ENCODE data around the gene FXYD1. TPM values are rescaled to one million over a fixed set of nuclear protein-coding genes. Genes with fewer than 3 reads are reported as not detected.
A peak's percentile ranks its signal among the peaks of the same experiment; 100 is the strongest.
"Not testable (repeated sequence)": the region's sequence is repeated elsewhere in the genome, so short reads cannot be mapped to it uniquely, and the experiment has no call there.

Gene FXYD1
- polyA plus RNA-seq (ENCODE audit: insufficient read length in 10 of 10): 100 to 1,000 TPM; 138 to 257 (median 215) TPM
- long read RNA-seq, donor 1, transcript FXYD1-206 (8 exons, 486 nt): minor isoform, 12 of 117 reads
- long read RNA-seq, donor 1, transcript FXYD1-201 (8 exons, 592 nt): major isoform, 62 of 117 reads
- long read RNA-seq, donor 1, partial matches to known transcripts: 32 of 117 reads
- long read RNA-seq, donor 1, other reads (novel, unspliced or antisense): 0 of 117 reads
- long read RNA-seq, donor 2, transcript FXYD1-201 (8 exons, 592 nt): major isoform, 62 of 119 reads
- long read RNA-seq, donor 2, transcript FXYD1-206 (8 exons, 486 nt): minor isoform, 29 of 119 reads
- long read RNA-seq, donor 2, partial matches to known transcripts: 16 of 119 reads
- long read RNA-seq, donor 2, other reads (novel, unspliced or antisense): 0 of 119 reads
- long read RNA-seq, donor 3: 0 reads
- long read RNA-seq, donor 4, transcript FXYD1-201 (8 exons, 592 nt): major isoform, 45 of 85 reads
- long read RNA-seq, donor 4, transcript FXYD1-206 (8 exons, 486 nt): minor isoform, 12 of 85 reads
- long read RNA-seq, donor 4, transcript FXYD1-211 (8 exons, 690 nt): minor isoform, 5 of 85 reads
- long read RNA-seq, donor 4, partial matches to known transcripts: 18 of 85 reads
- long read RNA-seq, donor 4, other reads (novel, unspliced or antisense): 0 of 85 reads
- long read RNA-seq, donor 5, transcript FXYD1-206 (8 exons, 486 nt): minor isoform, 12 of 126 reads
- long read RNA-seq, donor 5, transcript FXYD1-209 (5 exons, 620 nt): minor isoform, 5 of 126 reads
- long read RNA-seq, donor 5, transcript FXYD1-201 (8 exons, 592 nt): major isoform, 70 of 126 reads
- long read RNA-seq, donor 5, partial matches to known transcripts: 31 of 126 reads
- long read RNA-seq, donor 5, other reads (novel, unspliced or antisense): 0 of 126 reads
- long read RNA-seq, donor 6, transcript FXYD1-201 (8 exons, 592 nt): major isoform, 39 of 85 reads
- long read RNA-seq, donor 6, transcript FXYD1-209 (5 exons, 620 nt): minor isoform, 6 of 85 reads
- long read RNA-seq, donor 6, transcript FXYD1-206 (8 exons, 486 nt): minor isoform, 23 of 85 reads
- long read RNA-seq, donor 6, partial matches to known transcripts: 14 of 85 reads
- long read RNA-seq, donor 6, other reads (novel, unspliced or antisense): 0 of 85 reads
- long read RNA-seq, donor 7, transcript FXYD1-206 (8 exons, 486 nt): minor isoform, 12 of 66 reads
- long read RNA-seq, donor 7, transcript FXYD1-201 (8 exons, 592 nt): major isoform, 38 of 66 reads
- long read RNA-seq, donor 7, partial matches to known transcripts: 9 of 66 reads
- long read RNA-seq, donor 7, other reads (novel, unspliced or antisense): 0 of 66 reads
- long read RNA-seq, donor 8, transcript FXYD1-201 (8 exons, 592 nt): major isoform, 17 of 34 reads
- long read RNA-seq, donor 8, partial matches to known transcripts: 11 of 34 reads
- long read RNA-seq, donor 8, other reads (novel, unspliced or antisense): 0 of 34 reads
- long read RNA-seq, donor 9, transcript FXYD1-201 (8 exons, 592 nt): major isoform, 11 of 14 reads
- long read RNA-seq, donor 9, partial matches to known transcripts: 0 of 14 reads
- long read RNA-seq, donor 9, other reads (novel, unspliced or antisense): 0 of 14 reads

GRCh38 chr19:35138305-35138892, at the start of gene FXYD1:
Gene FXYD1, plus strand, starts transcription at chr19:35138824. Its CDS starts 1,256 bp downstream, at chr19:35140080.
- DNase-seq: peak in 2 of 3 donors; percentile 73 to 91

DNA sequence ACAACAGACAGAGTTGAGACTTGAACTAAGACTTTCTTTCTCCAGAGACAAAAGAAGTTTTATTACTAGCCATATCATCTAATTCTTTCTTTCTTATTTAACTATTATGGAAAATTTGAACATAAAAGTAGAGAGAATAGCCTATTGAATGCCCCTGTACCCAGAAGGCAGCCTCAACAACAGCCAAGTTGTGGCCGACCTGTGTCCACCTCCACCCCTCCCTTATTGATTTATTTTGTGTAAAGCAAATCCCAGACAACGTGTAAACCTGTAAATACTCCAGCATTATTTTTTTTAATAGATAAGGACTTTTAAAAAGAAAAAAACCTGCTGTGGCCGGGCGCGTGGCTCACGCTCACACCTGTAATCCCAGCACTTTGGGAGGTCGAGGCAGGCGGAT, 49.1 kb upstream of the FXYD1 start:
- no peak for DNase-seq

DNA sequence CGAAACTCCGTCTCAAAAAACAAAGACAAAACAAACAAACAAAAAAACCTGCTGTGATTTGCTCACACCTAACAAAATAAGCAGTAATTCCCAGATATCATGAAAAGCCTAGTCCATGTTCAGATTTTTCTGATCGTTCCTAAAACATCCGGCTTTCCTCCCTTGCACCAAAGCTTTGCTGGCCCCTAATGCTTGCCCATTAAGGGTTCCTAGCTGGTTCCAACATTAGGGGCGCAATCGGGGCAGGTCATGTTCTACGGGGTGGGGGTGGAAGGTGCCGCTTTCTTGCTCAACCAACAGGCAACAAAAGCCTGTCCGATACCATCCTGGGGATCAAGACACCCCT, 48.5 kb upstream of the FXYD1 start:
- DNase-seq: no peak

DNA sequence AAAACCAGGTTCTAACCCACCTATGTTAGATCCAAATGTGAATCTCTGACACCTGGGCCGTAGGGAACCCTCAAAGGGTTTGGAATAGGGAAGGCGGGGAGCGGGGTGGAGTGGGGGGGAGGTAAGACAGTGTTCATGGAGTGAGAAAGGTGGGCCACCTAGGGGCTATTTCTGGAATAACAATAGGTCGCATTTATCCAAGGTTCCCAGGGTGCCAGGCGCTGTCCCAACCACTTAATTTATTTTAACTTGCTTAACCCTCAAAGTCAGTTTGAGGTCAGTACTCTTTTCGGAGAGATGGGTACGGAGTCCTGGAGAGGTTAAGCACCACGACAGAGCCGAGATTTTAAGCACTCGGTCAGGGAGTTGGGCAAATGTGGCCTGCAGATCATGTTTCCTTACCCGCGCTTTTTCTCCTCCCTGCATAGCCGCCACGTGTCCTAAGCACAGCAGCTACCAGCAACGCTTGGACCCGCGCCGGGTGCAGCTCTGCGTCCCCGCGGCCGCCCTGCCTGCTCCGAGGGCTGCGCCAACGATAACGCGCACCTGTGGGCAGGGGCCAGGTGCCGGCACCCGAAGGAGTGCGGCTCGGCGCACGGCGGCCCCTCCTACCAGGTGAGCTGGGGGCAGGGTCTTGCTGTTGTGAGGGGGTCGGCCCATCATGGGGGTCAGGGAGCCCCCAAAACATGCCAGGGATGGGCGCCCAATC, 48.0 kb upstream of the FXYD1 start:
- DNase-seq: peak; percentile 53 to 75 (median 58)

GRCh38 chr19:35093430-35093829, 45.2 kb upstream of the FXYD1 start:
- DNase-seq: no peak

- no peak for DNase-seq
Observed at GRCh38 chr19:35093941-35094647, 44.5 kb upstream of the FXYD1 start.

DNA sequence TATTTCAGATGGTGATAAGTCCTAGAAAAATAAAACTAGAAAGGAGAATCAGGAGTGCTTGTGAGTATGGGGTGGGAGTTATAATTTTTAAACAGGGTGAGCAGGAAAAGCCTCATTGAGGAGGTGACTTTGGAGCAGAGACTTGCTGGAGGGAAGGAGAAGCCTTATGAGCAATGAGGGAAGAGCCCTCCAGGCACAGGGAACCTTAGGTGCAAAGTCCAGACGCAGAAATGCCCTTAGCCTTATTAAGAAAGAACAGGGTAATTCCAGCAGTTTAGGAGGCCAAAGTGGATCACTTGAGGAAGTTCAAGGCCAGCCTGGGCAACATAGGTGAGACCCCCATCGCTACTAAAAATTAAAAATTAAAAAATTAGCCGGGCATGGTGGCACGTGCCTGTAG, 44.0 kb upstream of the FXYD1 start:
- no peak for DNase-seq

DNA sequence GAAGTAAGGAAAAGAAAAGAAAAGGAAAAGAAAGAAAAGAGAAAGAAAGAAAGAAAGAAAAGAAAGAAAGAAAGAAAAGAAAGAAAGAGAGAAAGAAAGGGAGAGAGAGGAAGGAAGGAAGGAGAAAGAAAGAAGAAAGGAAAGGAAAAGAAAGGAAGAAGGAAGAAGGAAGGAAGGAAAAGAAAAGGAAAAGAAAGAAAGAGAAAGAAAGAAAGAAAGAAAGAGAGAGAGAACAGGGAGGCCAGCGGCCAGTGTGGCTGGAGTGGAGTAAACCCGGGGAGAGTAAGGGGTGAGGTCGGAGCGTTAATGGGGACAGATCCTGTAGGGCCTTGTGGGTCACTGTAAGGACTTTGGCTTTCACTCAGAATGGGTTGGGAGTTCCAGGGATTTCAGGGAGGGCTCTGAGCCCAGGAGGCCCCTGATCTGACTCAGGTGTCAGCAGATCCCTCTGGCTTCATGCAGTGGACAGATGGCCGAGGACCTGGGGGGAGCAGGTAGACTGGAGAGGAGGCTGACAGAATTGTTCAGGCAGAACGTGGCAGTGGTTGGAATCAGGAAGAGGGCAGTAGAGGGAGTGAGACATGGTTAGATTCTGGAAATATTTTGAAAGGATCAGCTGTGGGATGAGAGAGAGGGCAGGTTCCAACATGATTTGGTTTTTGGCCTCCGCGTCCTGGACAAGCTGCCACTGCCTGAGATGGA, 42.8 kb upstream of the FXYD1 start:
- no peak for DNase-seq

- DNase-seq: no peak
Observed at GRCh38 chr19:35098413-35099049, 40.1 kb upstream of the FXYD1 start.

DNA sequence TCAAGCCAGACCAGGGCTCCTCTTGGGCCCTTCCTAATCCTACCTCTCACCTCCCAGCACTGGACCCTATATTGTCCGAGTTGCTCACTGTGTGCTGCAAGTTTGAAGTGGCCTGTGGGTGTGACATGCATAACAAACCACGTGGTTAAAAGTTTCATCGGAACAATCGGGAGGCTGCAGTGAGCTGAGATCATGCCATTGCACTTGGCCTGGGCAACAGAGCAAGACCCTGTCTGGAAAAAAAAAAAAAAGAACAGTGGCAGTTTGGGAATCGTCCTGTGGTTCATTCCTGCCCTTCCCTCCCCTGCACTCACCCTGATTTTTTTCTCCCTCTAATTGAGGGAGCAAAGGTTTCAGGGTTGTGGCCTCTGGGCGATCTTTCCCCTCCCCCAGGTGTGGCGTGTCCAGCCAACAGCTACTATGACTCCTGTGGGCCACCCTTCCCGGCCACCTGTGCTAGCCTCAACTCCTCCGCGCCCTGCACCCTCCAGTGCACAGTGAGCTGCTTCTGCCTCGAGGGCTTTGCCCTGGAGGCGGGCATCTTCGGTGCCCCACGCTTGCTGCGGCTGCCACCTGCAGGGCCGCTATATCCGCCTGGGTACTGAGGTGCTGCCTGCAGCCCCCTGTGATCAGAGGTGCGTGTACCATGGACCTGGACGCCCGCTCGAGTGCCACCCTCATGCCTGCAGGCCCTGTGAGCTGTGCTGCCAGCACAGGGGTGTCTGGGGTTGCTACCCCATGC, 39.3 kb upstream of the FXYD1 start:
- no peak for DNase-seq

DNA sequence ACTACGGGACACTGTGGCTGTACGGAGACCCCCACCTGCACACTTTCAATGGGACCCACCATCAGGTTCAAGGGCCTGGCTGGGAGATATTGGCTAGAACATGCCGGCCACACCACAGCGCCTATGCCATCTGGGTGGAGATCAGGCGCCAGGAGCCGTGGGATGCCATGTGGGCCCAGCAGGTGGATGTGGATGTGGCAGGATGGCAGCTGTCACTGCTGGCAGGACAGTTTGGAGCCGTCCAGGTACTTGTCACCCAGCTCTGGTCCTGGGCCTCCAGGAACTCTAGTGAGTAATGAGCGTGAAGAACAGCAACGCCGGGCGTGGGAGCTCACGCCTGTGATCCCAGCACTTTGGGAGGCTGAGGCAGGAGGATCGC, 38.7 kb upstream of the FXYD1 start:
- no peak for DNase-seq

- DNase-seq: no peak
Observed at GRCh38 chr19:35100588-35101533, 37.8 kb upstream of the FXYD1 start.

DNA sequence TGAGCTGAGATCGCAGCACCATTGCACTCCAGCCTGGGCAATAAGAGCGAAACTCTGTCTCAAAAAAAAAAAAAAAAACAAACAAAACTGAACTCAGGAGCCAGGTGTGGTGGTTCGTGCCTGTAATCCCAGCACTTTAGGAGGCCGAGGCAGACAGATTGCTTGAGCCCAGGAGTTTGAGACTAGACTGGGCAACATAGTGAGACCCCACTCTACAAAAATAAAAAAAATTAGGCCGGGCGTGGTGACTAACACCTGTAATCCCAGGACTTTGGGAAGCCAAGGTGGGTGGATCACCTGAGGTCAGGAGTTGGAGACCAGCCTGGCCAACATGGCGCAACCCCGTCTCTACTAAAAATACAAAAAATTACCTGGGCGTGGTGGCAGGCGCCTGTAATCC, 36.7 kb upstream of the FXYD1 start:
- not testable (repeated sequence) for DNase-seq

DNA sequence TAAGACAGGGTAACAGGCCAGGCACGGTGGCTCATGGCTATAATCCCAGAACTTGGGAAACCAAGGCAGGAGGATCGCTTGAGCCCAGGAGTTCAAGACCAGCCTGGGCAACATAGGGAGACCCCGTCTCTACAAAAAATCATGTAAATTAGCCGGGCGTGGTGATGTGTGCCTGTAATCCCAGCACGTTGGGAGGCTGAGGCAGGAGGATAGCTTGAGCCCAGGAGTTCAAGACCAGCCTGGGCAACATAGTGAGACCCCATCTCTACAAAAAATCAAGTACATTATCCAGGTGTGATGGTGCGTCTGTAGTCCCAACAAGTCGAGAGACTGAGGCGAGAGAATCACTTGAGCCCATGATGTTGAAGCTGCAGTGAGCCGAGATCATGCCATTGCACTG, 35.0 kb upstream of the FXYD1 start:
- not testable (repeated sequence) for DNase-seq

- no peak for DNase-seq
Observed at GRCh38 chr19:35104361-35104760, 34.3 kb upstream of the FXYD1 start.

DNA sequence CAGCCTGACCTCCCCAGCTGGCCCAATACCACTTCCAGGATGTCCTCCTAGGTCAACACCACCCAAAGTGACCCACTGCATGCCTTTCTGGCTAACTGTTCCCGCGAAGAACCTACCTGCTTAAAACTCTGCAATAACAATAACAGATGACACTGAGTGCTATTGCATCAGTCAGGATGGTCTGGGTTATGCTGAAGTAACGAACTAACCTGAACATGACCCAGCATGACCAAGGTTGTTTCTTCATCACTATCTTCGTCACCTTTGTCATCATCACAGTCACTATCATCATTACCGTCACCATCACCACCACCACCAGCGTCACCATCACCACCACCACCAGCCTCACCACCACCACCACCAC, 33.6 kb upstream of the FXYD1 start:
- DNase-seq: no peak
